GM18951 (cell line): ENCODE results near the gene LDLR.
"Not testable (repeated sequence)": the region's sequence is repeated elsewhere in the genome, so short reads cannot be mapped to it uniquely, and the experiment has no call there.

ENCODE experiments used
- POLR2A ChIP-seq: IDR thresholded peaks from 4 replicates; pipeline ENCODE4 v1.6.1; 2011; ENCODE audit warnings: mild to moderate bottlenecking; ENCODE audit not compliant: insufficient read length, insufficient read depth; ENCODE audit errors: extremely low read depth
- in situ Hi-C: fragments of 300-500 bp; cut with MboI; formaldehyde crosslinking; loops from one replicate; pipeline ENCODE4 v1.12.0; 2022; ENCODE audit warnings: low sequenced_read_pairs, mixed read lengths, inconsistent platforms; ENCODE audit not compliant: unreplicated experiment

The LDLR gene

DNA sequence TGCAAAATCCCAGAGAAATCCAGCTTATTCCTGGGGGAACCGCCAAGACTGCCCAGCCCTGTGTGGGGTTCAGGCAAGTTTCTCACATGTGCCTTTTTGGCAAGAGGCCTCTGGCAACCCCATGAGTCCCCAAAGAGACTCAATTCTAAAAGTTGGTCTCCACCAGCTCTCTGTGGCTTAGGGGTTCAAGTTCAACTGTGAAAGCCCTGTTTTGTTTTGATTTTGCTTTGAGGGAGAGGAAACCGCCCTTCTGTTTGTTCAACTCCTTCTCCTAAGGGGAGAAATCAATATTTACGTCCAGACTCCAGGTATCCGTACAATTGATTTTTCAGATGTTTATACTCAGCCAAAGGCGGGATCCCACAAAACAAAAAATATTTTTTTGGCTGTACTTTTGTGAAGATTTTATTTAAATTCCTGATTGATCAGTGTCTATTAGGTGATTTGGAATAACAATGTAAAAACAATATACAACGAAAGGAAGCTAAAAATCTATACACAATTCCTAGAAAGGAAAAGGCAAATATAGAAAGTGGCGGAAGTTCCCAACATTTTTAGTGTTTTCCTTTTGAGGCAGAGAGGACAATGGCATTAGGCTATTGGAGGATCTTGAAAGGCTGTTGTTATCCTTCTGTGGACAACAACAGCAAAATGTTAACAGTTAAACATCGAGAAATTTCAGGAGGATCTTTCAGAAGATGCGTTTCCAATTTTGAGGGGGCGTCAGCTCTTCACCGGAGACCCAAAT, 583 bp upstream of the LDLR start:
- in situ Hi-C loops: no loop called here
- no peak for TF ChIP-seq POLR2A

DNA sequence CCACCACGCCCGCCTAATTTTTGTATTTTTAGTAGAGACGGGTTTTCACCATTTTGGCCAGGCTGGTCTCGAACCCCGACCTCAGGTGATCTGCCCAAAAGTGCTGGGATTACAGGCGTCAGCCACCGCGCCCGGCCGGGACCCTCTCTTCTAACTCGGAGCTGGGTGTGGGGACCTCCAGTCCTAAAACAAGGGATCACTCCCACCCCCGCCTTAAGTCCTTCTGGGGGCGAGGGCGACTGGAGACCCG, 676 bp downstream of the LDLR start:
- in situ Hi-C loops: not testable (repeated sequence)

DNA sequence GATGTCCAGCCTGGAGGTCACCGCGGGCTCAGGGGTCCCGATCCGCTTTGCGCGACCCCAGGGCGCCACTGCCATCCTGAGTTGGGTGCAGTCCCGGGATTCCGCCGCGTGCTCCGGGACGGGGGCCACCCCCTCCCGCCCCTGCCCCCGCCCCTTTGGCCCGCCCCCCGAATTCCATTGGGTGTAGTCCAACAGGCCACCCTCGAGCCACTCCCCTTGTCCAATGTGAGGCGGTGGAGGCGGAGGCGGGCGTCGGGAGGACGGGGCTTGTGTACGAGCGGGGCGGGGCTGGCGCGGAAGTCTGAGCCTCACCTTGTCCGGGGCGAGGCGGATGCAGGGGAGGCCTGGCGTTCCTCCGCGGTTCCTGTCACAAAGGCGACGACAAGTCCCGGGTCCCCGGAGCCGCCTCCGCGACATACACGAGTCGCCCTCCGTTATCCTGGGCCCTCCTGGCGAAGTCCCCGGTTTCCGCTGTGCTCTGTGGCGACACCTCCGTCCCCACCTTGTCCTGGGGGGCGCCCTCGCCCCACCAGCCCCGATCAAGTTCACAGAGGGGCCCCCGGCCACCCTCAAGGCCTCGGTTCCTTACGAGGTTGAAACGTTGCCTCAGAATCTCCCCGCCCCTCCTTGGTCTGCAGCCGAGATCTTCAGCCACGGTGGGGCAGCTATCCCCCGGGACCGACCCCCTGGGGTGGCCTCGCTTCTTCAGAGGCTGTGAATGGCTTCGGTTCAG, 1.2 kb downstream of the LDLR start:
- in situ Hi-C loops: no loop called here
- peak; percentile 84 for TF ChIP-seq POLR2A

DNA sequence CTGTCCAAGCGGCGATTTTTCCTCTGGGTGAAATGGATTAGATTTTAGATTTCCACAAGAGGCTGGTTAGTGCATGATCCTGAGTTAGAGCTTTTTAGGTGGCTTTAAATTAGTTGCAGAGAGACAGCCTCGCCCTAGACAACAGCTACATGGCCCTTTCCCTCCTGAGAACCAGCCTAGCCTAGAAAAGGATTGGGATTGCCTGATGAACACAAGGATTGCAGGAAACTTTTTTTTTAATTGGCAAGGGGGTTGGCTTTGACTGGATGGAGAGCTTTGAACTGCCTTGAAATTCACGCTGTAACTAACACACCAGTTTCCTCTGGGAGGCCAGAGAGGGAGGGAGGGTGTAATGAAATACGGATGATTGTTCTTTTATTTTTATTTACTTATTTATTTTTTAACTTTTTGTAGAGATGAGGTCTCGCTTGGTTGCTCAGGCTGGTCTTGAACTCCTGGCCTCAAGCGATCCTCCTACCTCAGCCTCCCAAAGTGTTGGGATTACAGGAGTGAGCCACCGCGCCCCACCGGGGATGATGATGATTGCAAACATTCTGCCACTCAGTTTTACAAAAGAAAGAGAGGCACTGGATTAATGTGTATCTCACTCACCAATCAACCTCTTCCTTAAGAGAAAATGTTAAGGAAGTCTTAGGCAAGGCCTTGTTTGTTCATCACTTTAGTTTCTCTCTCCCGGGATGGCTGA, 1.9 kb downstream of the LDLR start:
- in situ Hi-C loops: no loop called here
- TF ChIP-seq POLR2A: no peak

DNA sequence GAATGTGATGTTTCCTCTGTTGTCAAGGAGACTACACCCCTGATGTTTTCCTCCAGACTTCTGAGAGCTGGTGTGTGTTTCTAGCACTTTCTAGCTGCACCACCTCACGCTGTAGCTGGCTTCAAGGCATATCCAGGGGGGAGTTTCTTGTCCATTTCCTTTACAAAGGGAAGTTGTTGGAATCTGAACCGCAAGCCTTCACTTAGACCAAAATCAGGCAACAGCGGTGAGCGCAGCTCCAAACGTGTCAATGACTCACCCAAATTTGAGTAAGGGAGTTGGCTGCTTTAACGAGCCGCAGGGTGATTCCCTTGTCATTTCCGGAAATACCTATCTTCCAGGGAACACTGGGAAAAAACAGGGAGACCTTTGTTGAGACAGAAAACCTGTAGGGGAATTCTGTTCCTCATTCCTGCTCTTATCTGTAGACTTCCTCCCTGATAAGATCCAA, 2.5 kb downstream of the LDLR start:
- in situ Hi-C loops: no loop called here
- no peak for TF ChIP-seq POLR2A

DNA sequence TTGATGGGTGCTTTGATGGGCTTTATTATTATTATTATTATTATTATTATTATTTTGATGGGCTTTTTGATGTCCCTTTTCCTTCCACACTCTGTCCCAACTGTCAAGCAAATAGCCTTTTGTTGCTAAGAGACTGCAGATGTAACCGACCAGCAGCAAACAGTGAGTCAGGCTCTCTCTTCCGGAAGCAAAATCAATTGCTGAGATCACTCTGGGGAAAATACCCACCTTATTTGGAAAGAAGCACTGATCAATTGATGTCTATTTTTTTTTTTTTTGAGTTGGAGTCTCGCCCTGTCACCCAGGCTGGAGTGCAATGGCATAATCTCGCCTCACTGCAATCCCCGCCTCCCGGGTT, 2.9 kb downstream of the LDLR start:
- TF ChIP-seq POLR2A: no peak
- in situ Hi-C loops: no loop called here

DNA sequence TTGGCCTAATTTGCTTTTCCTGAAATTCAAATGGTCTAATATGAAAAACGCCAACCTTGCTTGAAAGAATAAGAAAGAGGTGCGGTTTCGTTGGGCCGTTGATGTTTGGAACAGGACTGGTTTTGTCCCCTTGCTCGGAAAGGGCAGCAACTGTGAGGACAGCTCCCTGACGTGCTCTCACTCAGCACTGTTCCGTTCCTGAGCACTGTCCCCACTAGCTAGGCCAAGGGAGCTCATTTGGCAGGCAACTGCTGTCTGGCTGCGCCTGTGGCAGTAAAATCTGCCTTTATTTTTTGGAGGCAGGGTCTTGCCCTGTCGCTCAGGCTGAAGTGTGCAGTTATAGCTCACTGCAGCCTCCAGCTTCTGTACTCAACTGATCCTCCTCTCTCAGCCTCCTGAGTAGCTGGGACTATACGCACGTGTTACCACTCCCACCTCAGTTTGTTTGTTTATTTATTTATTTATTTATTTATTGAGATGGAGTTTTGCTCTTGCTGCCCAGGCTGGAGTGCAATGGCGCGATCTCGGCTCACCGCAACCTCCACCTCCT, 4.5 kb downstream of the LDLR start:
- in situ Hi-C loops: no loop called here
- no peak for TF ChIP-seq POLR2A

DNA sequence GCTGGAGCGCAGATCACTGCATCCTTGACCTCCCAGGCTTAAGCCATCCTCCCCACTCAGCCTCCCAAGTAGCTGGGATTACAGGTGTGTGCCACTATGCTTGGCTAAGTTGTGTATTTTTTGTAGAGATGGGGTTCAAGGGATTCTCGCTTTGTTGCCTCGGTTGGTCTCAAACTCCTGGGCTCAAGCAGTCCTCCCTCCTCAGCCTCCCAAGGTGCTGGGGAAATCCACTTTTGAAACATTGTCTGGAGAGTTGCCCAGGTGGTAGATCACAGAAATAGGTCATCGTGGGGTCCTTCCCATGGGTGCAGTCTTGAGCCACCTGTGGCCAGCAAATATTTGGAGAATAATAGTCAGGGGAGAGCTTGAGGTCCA, 5.2 kb downstream of the LDLR start:
- no peak for TF ChIP-seq POLR2A
- in situ Hi-C loops: no loop called here

DNA sequence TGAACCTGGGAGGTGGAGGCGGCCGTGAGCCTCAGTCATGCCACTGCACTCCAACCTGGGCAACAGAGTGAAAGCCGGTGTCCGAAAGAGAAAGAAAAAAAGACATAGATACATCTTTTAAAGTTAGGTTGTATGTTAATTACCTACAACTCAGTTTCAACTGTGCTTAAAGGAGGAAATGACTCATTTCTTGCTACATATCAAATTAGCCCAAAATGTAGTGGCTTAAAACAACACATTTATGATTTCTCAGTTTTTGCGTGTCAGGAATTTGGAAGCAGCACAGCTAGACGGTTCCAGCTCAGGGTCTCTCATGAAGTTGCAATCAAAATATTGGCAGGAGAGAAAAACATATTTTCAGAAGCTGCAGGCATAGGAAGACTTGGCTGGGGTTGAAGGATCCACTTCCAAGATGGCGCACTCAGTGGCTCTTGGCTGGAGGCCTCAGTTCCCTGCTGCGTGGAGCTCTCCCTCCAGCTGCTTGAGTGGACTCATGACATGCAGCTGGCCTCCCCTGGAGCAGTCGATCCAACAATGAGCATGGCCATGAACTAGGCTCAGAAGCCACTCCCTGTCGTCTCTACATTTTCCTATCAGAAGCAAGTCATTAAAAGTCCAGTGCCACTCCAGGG, 7.1 kb downstream of the LDLR start:
- no peak for TF ChIP-seq POLR2A
- in situ Hi-C loops: no loop called here

DNA sequence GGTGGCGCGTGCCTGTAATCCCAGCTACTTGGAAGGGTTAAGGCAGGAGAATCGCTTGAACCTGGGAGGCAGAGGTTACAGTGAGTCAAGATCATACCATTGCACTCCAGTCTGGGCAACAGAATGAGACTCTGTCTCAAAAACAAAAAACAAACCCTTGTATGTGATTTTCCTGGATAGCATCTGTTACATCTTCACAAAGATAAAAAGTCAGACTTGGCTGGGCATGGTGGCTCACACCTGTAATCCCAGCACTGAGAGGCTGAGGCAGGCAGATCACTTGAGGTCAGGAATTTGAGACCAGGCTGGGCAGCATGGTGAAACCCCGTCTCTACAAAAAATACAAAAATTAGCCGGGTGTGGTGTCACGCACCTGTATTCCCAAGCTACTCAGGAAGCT, 8.1 kb downstream of the LDLR start:
- in situ Hi-C loops: not testable (repeated sequence)

DNA sequence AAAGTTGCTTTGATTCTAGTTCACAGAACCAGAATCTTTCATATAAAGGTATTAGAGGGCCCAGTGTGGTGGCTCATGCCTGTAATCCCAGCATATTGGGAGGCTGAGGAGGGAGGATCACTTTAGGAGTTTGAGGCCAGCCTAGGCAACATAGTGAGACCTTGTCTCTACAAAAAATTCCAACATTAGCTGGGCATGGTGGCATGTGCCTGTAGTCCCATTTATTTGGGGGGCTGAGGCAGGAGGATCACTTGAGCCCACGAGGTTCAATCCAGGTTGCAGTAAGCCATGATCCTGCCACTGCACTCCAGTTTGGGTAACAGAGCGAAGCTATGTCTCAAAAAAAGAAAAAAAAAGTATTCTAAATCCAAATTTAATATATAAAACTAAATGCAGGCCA, 9.1 kb downstream of the LDLR start:
- TF ChIP-seq POLR2A: no peak
- in situ Hi-C loops: no loop called here

DNA sequence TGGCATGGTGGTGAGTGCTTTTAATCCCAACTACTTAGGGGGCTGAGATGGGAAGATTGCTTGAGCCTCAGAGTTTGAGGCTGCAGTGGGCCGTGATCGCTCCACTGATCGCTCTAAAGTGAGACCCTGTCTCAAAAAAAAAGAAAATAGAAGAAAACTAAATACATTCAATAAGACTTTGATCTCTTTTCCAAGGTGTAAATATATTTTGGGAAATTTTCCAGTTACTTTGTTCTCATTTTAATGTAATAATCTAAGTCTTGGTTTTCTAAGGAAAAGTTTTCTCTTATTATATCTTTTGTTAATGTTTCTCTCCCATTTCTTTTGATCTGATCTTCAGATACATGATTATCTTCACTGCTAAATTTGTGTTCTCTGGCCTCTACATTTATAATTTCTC, 9.6 kb downstream of the LDLR start:
- no peak for TF ChIP-seq POLR2A
- in situ Hi-C loops: no loop called here

DNA sequence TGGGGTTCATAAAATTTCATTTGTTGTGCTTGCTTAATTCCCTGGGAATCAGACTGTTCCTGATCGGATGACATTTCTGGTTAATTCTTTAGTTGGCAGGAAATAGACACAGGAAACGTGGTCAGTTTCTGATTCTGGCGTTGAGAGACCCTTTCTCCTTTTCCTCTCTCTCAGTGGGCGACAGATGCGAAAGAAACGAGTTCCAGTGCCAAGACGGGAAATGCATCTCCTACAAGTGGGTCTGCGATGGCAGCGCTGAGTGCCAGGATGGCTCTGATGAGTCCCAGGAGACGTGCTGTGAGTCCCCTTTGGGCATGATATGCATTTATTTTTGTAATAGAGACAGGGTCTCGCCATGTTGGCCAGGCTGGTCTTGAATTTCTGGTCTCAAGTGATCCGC, 10.8 kb downstream of the LDLR start:
- TF ChIP-seq POLR2A: no peak
- in situ Hi-C loops: no loop called here

DNA sequence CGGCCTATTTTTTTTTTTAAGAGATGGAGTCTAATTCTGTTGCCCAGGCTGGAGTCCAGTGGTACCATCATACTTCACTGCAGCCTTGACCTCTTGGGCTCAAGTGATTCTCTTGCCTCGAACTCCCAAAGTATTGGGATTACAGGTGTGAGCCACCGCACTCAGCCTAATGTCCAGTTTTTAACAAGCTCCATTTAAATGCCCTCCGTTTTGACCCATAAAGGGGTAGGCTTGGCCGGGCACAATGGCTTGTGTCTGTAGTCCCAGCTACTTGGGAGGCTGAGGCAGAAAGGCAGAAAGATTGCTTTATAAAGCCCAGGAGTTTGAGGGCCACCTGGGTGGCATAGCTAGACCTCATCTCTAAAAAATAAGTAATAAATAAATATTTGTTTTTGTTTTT, 11.8 kb downstream of the LDLR start:
- no peak for TF ChIP-seq POLR2A

DNA sequence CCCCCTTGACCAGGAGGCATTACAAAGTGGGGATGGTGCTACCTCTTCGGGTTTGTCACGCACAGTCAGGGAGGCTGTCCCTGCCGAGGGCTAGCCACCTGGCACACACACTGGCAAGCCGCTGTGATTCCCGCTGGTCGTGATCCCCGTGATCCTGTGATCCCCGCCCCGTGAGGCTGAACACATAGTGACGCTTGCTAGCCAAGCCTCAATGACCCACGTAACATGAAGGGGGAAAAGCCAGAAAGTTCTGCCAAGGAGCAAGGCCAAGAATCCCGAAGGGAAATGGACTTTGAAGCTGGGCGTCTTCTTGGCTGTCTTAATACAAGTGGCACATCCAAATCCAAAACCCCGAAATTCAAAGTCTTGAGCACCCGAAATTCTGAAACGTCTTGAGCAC, 13.7 kb downstream of the LDLR start:
- in situ Hi-C loops: no loop called here
- no peak for TF ChIP-seq POLR2A

More for the DNA sequence above, 11.8 kb downstream of the LDLR start:
- in situ Hi-C loops: no loop called here

DNA sequence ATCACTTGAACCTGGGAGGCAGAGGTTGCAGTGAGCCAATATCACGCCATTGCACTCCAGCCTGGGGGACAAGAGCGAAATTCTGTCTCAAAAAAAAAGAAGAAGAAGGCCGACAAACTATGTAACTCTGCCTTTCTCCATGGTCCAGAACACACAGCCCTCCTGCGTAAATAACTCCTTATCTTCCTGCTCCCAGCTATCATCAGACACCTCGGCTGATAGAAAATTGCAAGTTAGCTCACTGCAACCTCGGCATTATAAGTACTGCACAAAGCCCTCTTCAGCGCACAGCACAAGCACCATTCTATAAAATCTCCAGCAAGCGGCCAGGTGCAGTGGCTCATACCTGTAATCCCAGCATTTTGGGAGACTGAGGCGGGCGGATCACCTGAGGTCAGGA, 14.4 kb downstream of the LDLR start:
- in situ Hi-C loops: not testable (repeated sequence)
